ENCODE results near the gene YWHAE.
"Not testable (repeated sequence)": the region's sequence is repeated elsewhere in the genome, so short reads cannot be mapped to it uniquely, and the experiment has no call there.

The YWHAE gene

DNA sequence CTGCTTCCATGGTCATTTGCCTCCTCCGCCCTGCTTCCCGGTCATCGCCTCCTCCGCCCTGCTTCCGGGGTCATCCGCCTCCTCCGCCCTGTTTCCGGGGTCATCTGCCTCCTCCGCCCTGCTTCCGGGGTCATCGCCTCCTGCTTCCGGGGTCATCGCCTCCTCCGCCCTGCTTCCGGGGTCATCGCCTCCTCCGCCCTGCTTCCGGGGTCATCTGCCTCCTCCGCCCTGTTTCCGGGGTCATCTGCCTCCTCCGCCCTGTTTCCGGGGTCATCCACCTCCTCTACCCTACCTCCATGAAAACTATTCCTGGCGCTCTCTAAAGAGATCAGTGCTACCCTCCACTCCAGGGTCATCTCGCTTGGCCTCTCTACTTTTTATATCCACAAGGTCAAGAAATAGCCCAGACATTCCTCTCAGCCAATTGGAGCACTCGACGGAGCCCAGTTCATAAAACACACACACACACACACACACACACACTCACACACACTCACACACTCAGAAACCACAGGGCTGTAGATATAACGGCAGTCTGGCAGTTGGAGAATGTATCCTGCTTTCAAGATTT, 75.7 kb downstream of the YWHAE start:
- no peak for DNase-seq

DNA sequence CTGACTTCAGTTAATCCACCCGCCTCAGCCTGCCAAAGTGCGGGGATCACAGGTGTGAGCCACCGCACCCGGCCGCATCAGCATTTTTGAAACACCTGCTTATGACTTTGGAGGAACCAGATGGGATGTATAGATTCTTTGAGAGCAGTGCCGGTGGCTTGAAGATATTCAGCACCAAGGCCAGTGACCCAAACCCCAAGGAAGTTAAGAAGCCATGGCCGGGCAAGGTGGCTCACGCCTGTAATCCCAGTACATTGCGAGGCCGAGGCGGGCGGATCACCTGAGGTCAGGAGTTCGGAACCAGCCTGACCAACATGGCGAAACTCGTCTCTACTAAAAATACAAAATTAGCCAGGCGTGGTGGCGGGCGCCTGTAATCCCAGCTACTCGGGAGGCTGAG, 76.7 kb downstream of the YWHAE start:
- no peak for DNase-seq

DNA sequence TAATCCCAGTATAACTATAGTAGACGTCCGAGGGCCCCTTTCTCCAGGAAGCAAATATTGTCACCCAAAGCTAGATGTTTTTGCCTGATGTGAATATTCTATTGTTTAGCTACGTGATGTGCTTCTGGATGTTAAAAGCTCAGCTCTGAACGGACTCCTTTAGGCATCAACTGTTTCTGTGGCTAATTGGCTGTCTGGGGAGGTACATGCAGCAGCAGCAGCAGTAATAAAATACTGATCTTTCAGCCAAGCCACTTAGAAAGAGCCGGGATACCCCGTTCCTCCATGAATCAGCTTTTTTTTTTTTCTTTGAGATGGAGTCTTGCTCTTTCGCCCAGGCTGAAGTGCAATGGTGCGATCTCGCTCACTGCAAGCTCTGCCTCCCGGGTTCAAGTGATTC, 77.5 kb downstream of the YWHAE start:
- no peak for DNase-seq

DNA sequence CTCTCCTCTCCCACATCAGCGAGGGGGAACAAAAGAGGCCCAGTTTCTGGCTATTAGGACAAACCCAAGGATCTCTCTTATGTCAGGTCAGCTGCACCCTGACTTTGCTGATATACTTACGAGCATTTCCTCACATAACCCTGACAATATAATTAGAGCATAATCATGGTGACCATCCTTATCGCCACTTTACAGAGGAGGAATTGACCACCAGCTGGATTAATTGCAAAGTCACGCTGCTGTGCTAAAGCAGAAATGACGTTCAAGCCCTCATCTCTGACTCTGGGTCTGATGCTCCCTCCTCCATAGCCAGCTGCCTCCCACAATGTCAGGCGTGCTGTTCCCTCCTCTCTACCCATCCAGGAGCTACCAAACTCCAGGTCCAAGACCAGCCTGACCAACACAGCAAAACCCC, 78.0 kb downstream of the YWHAE start:
- no peak for DNase-seq

DNA sequence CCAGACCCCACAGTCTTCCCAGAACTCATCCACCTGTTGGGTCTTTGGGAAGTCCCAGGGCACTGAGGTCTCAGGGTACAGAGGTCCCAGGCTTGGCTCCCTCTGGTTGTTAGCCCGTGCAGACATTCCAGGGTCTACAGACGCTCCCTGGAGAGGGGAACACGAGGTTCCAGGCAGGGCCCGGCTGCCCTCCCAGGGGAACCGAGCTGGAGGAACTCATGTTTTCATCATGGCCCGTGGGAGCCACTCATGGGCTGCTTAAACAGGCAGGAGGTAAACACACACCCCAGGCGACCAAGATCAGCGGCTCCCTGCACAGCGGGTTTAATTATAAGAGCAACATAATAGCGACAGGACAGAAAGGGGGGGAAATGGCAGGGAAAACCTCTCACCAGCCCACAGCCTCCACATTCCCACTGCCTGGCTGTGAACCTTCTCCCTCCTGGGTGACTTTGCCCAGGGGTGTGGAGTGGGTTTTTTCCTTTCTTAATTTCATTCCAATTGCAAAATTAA, 84.1 kb downstream of the YWHAE start:
- DNase-seq = no peak

DNA sequence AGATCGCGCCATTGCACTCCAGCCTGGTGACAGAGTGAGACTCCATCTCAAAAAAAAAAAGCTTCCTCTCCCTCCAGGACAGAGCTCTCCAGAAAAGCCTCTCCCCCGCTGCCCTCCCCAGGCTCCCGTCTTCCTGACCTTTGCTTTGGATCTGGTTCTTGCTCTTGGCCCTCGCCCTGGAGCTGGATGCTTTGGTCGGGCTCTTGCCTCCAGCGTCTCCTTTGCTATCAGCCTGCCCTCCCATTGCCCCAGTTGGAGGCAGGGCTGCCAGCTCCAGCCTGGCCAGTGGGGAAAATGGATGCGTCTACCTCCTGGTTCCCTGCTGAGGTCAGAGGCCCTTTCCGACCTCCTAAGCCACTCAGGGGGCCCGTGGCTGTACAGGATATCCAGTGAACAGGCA, 84.6 kb downstream of the YWHAE start:
- no peak for DNase-seq

DNA sequence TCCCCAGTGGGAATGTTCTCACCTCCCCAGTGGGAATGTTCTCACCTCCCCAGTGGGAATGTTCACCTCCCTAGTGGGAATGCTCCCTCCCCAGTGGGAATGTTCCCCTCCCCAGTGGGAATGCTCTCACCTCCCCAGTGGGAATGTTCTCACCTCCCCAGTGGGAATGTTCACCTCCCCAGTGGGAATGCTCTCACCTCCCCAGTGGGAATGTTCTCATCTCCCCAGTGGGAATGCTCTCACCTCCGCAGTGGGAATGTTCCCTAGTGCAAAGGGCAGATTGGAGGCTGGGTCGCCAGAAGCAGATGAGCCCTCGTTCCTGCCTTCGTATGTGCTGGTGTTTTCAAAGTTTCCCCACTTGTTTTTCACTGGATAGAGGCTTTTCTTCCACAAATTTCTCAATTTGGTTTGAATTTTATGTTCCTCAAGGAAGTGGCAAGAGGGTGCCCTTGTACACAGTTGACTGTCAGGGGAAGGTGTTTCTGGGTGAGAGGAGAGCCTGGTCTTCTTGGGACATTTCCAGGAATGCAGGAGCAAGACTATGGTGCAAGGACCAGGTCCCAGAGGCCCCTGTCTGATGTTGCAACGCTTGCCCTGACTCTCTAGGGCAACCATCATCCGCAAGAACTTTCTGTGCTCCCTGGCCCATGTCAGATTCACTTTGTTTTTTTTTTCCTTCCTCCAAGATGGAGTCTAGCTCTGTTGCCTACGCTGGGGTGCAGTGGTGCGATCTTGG, 86.6 kb downstream of the YWHAE start:
- no peak for DNase-seq

DNA sequence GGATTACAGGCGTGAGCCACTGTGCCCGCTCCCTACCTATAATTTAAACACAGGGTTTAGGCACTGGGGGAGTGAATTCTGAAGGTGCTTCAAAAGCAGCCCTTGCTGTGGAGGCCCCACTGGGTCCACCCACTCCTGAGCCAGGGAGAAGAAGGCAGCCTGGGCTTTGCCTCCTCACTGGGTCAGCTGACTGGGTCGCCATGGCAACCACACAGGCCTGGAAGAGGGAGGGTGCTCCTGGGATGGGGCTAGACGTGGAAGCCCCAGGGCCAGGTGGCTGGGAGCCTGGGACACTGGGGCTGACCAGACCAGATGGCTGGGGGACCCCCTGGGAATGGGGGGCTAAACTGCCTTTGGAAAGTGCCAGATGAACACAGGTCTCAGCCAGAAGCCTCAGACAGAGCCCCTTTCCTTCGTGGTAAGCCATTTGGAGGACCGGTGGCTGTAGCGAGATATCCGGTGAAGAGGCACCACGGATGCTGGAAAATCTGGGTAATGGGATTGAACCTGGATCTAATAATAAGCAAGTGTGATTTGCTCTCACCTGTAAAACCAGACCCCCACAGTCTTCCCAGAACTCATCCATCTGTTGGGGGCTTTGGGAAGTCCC, 87.7 kb downstream of the YWHAE start:
- no peak for DNase-seq

DNA sequence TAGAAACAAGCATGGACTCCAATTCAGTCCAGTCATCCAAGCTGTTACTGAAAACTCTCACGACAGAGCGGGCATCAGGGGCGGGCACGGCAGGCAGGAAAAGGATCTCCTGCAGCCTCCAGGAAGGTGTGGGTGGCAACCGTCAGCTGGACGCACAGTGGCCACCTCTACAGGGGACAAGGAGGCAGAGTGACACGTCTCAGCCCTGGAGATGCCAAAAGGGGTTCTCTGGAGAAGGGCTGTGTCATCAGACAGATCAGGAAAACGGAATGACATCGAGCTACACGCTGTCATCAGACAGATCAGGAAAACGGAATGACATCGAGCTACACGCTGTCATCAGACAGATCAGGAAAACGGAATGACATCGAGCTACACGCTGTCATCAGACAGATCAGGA, 92.2 kb downstream of the YWHAE start:
- not testable (repeated sequence) for DNase-seq

DNA sequence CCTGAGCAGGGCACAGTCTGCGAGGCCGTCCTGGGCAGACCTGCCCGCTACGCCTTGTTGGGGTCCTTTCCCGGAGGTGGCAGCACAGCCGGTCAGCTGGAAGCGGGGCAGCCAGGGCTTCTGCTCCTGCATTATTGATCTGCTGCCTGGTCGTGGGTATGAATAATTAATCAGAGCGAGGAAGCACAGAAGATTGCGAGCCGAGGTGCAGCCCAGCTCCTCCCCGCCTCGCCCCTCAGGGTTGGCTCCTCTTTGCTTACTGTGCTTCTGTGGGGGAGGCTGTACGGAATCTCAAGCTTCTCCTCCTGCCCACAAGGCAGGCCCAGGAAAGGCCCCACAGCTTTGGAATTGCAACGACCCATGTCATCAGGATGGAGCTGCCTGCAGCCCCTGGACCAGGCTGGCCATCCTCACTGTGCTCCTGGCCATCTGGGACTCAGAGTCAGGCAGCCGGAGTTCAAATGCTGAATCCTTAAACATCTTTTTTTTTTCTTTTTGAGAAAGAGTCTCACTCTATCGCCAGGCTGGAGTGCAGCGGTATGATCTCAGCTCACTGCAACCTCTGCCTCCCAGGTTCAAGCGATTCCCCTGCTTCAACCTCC, 95.0 kb downstream of the YWHAE start:
- DNase-seq = no peak

DNA sequence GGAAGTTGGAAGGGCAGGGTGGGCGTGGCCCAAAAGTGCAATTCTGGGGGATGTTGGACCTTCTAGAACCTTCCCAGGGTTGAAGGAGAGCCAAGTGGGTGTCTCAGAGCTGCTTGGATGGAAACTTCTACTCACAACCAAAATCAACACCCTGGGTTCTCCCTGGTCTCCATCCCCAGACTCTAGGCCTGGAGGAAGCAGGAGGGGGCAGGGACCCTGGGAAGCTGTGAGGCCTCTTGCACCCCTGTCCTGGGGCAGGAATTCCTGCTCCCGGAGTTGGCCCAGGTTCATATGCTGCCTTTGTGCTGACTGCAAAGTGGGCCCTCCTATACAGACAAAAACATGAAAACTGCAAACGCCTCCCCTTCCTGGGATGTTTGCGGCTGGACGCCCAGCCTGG, 95.5 kb downstream of the YWHAE start:
- no peak for DNase-seq

DNA sequence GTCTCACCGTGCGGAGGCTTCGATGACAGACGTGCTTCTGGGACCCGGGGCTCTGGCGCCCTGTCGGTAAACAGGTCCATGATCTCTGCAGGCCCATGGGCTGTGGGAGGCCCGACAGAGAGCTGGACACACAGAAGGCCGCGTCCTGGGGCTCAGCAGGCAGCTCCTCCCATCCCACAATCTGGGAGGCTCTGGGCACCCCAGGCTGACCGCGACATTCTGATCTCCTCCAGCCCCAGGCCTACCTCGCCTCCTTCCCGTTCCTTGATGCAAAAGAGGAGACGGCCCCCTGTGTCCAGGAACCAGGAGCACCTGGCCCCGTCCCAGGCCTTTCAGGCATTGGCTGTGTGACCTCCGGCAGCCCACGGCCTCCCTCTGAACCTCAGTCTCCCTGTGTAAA, 97.3 kb downstream of the YWHAE start:
- no peak for DNase-seq

DNA sequence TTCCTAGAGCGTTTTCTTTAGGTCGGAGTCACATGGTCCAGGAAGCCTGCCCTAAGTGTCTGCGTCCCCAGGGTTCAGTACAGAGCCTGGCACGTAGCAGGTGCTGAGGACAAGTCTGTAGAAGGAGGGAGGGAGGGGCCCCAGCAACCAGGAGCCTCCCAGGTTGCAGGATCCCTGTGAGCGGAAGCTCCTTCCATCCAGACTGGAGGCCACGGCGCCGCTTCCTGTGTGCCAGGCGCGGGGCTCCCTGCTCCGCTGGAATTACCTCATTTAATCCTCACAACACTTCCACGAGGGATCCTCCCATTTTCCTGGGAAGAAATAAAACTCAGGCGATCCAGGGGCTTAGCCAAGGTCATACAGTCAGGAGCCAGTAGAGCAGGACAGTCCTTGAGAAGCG, 98.5 kb downstream of the YWHAE start:
- no peak for DNase-seq

DNA sequence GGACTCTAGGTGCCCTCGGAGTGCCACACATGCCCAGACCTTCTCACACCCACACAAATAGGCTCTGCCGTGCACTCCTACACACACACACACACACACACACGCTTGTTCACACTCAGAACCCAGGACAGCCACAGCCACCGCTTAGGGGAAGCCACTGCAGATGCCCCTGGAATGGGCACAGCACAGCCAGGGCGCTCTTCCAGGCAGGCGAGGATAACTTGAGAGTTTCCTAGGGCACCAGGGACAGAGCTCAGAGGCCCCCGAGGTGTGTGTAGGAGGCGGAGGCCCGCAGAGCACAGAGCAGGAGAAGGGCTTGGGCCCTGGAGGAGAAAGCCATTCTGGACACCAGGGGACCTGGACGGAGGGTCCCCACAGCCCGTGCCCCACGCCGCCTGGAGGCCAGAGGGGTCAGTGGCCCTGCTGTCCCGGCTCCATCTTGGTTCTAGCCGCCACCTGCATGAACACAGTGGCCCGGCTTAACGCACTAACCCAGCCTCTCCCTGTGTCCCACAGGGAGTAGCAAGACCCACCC, 99.6 kb downstream of the YWHAE start:
- DNase-seq = no peak

DNA sequence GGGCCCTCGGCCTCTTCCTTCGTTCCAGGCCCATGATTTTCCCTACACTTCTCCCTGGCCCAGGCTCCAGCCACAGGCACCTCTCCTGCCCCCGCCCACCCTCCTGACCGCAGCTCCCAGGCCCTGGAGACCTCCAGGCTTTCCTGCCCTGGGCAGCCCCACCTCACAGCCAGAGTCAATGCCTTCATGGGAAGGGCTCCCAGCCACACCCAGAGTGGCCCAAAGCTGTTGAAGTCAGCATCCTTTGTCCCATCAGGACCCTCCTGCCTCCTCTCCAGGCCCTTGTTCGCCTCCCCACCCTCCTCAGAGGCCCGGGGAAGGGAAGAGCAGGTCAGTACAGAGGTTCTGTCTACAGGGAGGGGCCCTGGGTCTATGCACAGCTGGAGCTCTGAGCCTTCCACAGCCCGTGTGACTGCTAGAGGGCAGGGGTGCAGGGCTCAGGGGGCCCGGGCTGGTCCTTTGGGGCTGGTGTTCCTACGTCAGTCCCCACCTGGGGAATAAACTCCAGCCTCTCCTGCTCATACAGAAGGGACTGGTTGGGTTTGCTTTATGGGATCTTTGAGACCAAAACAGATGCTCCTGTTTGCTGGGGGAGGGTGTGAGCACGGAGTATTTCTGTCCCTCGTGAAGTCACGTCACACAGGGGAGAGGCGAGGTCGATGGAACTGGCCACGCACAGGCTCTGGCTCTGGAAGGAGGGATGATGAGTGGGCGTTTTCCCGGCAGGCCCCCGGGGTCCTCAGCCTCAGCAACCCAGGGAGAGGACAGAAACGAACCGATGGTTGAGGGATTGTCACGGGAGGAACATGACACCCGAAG, 100.3 kb downstream of the YWHAE start:
- no peak for DNase-seq

DNA sequence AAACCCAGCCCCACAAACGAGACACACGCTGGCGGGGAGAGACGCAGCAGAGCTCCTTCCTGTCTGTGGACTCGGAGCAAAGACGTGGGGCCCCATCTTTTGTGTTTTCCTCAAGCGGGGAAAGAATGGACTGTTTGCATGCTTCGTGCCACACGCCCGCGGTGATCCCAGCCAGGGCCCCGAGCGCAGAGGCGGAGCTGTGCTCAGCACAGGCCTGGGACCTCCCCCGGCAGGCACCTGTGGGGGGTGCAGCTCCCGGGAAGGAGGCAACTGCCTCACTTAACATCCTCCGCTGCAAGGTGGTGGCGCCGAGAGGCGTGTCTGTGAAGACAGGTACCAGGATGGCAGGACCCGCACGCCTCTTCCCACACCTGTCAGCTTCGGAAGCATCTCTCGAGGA, 101.4 kb downstream of the YWHAE start:
- no peak for DNase-seq

All from NCI-H226 (cell line).